Bronchial epithelial cell (primary cell): ENCODE results near the gene SPHK2. TPM values are rescaled to one million over a fixed set of nuclear protein-coding genes. Genes with fewer than 3 reads are reported as not detected.

Experiments used
- DNase-seq: peaks from one replicate; pipeline ENCODE4 v3.0.0-alpha.2; 2010; ENCODE audit warnings: low read depth
- FAIRE-seq: peaks from 2 replicates; lab custom pipeline; 2011; peaks lifted over from hg19 to GRCh38; lab: Jason Lieb, UNC
- H3K27me3 ChIP-seq: 2 replicates; pipeline ENCODE4 v1.5.1; 2011; ENCODE audit warnings: low read length; ENCODE audit not compliant: control insufficient read depth, insufficient read depth
- H3K36me3 ChIP-seq: 2 replicates; pipeline ENCODE4 v1.5.1; 2011; ENCODE audit warnings: low read length; ENCODE audit not compliant: control insufficient read depth, insufficient read depth
- H3K4me3 ChIP-seq: 2 replicates; pipeline ENCODE4 v1.5.1; 2011; ENCODE audit warnings: mild to moderate bottlenecking, low read depth, low read length, control low read depth
- CTCF ChIP-seq: IDR thresholded peaks from 2 replicates; pipeline ENCODE4 v1.5.1; 2011; ENCODE audit warnings: mild to moderate bottlenecking, moderate library complexity, low read length, control low read depth, inconsistent platforms; ENCODE audit not compliant: insufficient read depth, severe bottlenecking
- total RNA-seq: library from RNA; depleted of rRNA; stranded (reverse); fragments of >200 nt; gene quantifications from 2 replicates; pipeline ENCODE4 v1.2.1, GENCODE V29; 2014

The SPHK2 gene
- total RNA-seq, 1 donor from 2014 or later: 3.4 TPM

- TF ChIP-seq CTCF: no peak
- Histone ChIP-seq H3K4me3 (no peak overlapping the region), H3K27me3 (no peaks in the 10 kb centered on the region), H3K36me3 (no peaks in the 10 kb centered on the region)
- FAIRE-seq (peak; percentile 77), DNase-seq (no peak)
Observed at GRCh38 chr19:48669903-48670668, 50.8 kb downstream of the SPHK2 start.

DNA sequence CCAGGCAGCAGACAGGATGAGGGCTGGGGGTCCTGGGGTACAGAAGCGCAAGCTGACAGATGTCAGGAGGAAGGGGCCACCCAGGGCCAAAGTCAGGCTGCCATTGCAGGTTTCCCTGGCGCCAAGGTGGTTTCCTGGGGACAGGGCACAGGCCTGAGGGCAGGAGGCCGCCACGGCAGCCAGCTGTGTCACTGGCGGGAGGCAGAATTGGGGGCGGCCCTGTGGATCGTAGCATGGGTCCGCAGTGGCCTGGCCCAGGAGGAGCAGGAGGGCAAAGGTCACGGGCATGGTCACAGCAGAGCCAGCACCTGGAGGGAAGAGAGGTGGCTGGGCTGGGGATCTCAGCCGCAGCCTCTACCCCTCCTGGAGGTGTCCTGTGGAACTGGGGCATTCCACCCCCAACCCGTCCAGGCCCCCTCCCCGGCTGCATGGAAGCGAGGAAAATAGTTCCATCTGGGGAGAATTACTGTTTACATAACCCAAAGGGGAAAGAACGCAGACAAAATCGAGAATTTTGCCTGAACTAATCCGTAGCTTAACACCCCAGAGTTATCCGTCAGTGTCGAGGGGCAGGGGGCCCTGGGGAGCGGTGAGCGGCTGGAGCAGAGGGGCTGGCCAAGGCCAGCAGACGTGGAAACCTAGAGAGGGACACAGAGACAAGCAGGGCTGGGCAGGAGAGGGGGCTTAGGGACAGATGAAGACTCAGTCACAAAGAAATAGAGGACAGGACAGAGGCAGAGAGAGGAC lies 51.6 kb downstream of the SPHK2 start:
- DNase-seq: no peak
- no peaks in the 10 kb centered on the region for H3K36me3 ChIP-seq
- no peaks in the 10 kb centered on the region for H3K27me3 ChIP-seq
- FAIRE-seq: no peak
- H3K4me3 ChIP-seq: no peak overlapping the region
- TF ChIP-seq CTCF: no peak

GRCh38 chr19:48671446-48671995 lies 52.2 kb downstream of the SPHK2 start:
- FAIRE-seq: no peak
- TF ChIP-seq CTCF: no peak
- Histone ChIP-seq H3K27me3 (no peaks in the 10 kb centered on the region), H3K4me3 (no peak overlapping the region), H3K36me3 (no peaks in the 10 kb centered on the region)
- DNase-seq: no peak

- no peak within 1 kb of the TSS for H3K4me3 ChIP-seq
- no peak for FAIRE-seq
- no peaks in the 10 kb centered on the region for H3K27me3 ChIP-seq
- TF ChIP-seq CTCF: no peak
- DNase-seq: no peak
- no peaks in the 10 kb centered on the region for H3K36me3 ChIP-seq
Observed at GRCh38 chr19:48672994-48673393, 53.7 kb downstream of the SPHK2 start, which contains the start of gene NTN5. NTN5 (minus strand) TSS chr19:48673017; CDS start chr19:48670986, 2,031 bp downstream.

- no peaks in the 10 kb centered on the region for H3K36me3 ChIP-seq
- no peak for TF ChIP-seq CTCF
- DNase-seq (no peak), FAIRE-seq (no peak)
- H3K4me3 ChIP-seq: no peak overlapping the region
- H3K27me3 ChIP-seq: no peaks in the 10 kb centered on the region
Observed at GRCh38 chr19:48673436-48674100, 54.3 kb downstream of the SPHK2 start.
